Renal cortex interstitium (tissue), 11 donors: ENCODE results near the gene RAPGEF1. TPM values are rescaled to one million over a fixed set of nuclear protein-coding genes. Genes with fewer than 3 reads are reported as not detected.

Experiments
- DNase-seq, 11 donors: peaks; one replicate each; pipeline ENCODE4 v3.0.0-alpha.2; 2013; ENCODE audit warnings: low read depth in 9 of 11, low spot score in 4 of 11; ENCODE audit errors: extremely low read depth in 1 of 11
- polyA plus RNA-seq, 3 donors: library from polyadenylated mRNA; unstranded; fragments of 120-200 nt; gene quantifications; one replicate each; pipeline ENCODE4 v1.2.1, GENCODE V29; 2013; ENCODE audit not compliant: insufficient read length in 3 of 3

The RAPGEF1 gene
- polyA plus RNA-seq, 3 donors, result 39.7 to 44.1 (median 40.3) TPM

GRCh38 chr9:131589124-131589711, 150.7 kb downstream of the RAPGEF1 start:
- no peak for DNase-seq

- no peak for DNase-seq
These were observed 151.5 kb downstream of the RAPGEF1 start for GRCh38 chr9:131588396-131588795.

GRCh38 chr9:131587906-131588305, 152.0 kb downstream of the RAPGEF1 start:
- DNase-seq, result no peak

GRCh38 chr9:131587331-131587730, 152.5 kb downstream of the RAPGEF1 start:
- DNase-seq, result no peak

GRCh38 chr9:131585375-131585774, 154.5 kb downstream of the RAPGEF1 start:
- no peak for DNase-seq

GRCh38 chr9:131584858-131585257, 155.0 kb downstream of the RAPGEF1 start:
- no peak for DNase-seq

GRCh38 chr9:131583836-131584555, 155.9 kb downstream of the RAPGEF1 start:
- no peak for DNase-seq

GRCh38 chr9:131583337-131583645, 156.6 kb downstream of the RAPGEF1 start:
- DNase-seq, result no peak

- DNase-seq, result no peak
These were observed 157.2 kb downstream of the RAPGEF1 start for GRCh38 chr9:131582466-131583336.

GRCh38 chr9:131582056-131582455, 157.8 kb downstream of the RAPGEF1 start:
- no peak for DNase-seq

GRCh38 chr9:131580358-131580757, 159.5 kb downstream of the RAPGEF1 start:
- no peak for DNase-seq

GRCh38 chr9:131579789-131580211, 160.1 kb downstream of the RAPGEF1 start:
- no peak for DNase-seq

- no peak for DNase-seq
These were observed 161.0 kb downstream of the RAPGEF1 start for GRCh38 chr9:131578731-131579504.

- no peak for DNase-seq
These were observed 161.9 kb downstream of the RAPGEF1 start for GRCh38 chr9:131578021-131578420.

- no peak for DNase-seq
These were observed 162.6 kb downstream of the RAPGEF1 start for GRCh38 chr9:131577005-131578000.

- DNase-seq, result no peak
These were observed 163.7 kb downstream of the RAPGEF1 start for GRCh38 chr9:131575946-131576853.
